OCI-LY7 (cell line): ENCODE data around the gene SH3PXD2A. TPM values are rescaled to one million over a fixed set of nuclear protein-coding genes. Genes with fewer than 3 reads are reported as not detected.

ENCODE experiments used
- BruUV-seq: library from RNA; stranded (reverse); fragments of 400-500 nt; replicated peaks from 2 replicates; lab custom pipeline; 2021; lab: Mats Ljungman, UMichigan
- CTCF ChIA-PET: fragments of 300-600 bp; sonication (Branson Sonifier 250); formaldehyde crosslinking; loops from one replicate; lab custom pipeline; 2022; ENCODE audit warnings: antibody characterized with exemption; ENCODE audit not compliant: unreplicated experiment; lab: Charles Lee
- POLR2A ChIA-PET: fragments of 300-600 bp; sonication (Branson Sonifier 250); formaldehyde crosslinking; loops from one replicate; lab custom pipeline; 2022; ENCODE audit warnings: antibody characterized with exemption; lab: Charles Lee
- DNase-seq: peaks from one replicate; pipeline ENCODE4 v3.0.0-alpha.2; 2015; ENCODE audit warnings: low spot score
- H2AFZ ChIP-seq: fragments of 200-600 bp; sonication (generic), shearing (Covaris generic); 2 replicates; pipeline ENCODE4 v1.6.1; 2014; ENCODE audit warnings: mild to moderate bottlenecking, antibody characterized with exemption, low read length, moderate library complexity
- H3K27ac ChIP-seq: fragments of 200-600 bp; sonication (generic); 2 replicates; pipeline ENCODE4 v1.5.1; 2014; ENCODE audit warnings: mixed run types, low read depth, mild to moderate bottlenecking, moderate library complexity, low read length, inconsistent platforms; ENCODE audit not compliant: poor library complexity, severe bottlenecking
- H3K36me3 ChIP-seq: fragments of 200-600 bp; sonication (generic); 2 replicates; pipeline ENCODE4 v1.6.1; 2014; ENCODE audit warnings: mild to moderate bottlenecking, antibody characterized with exemption, low read length, moderate library complexity, mixed read lengths; ENCODE audit not compliant: insufficient read depth
- H3K4me1 ChIP-seq: fragments of 200-600 bp; sonication (generic); 2 replicates; pipeline ENCODE4 v1.5.1; 2014; ENCODE audit warnings: mild to moderate bottlenecking, low read length; ENCODE audit not compliant: insufficient read depth, poor library complexity, severe bottlenecking
- H3K4me2 ChIP-seq: fragments of 200-600 bp; sonication (generic); 2 replicates; pipeline ENCODE4 v1.6.1; 2014; ENCODE audit warnings: mild to moderate bottlenecking, low read length
- H3K4me3 ChIP-seq: fragments of 200-600 bp; sonication (generic); 2 replicates; pipeline ENCODE4 v1.5.1; 2014; ENCODE audit warnings: mild to moderate bottlenecking, low read depth, low read length; ENCODE audit not compliant: poor library complexity, severe bottlenecking
- H3K79me2 ChIP-seq: fragments of 200-600 bp; sonication (generic); 2 replicates; pipeline ENCODE4 v1.6.1; 2016; ENCODE audit warnings: low read depth, mild to moderate bottlenecking, low read length, moderate library complexity, mixed read lengths; ENCODE audit not compliant: insufficient read depth
- H3K9me2 ChIP-seq: fragments of 200-600 bp; sonication (generic); 2 replicates; pipeline ENCODE4 v1.6.1; 2016; ENCODE audit warnings: mild to moderate bottlenecking, low read length, mixed read lengths; ENCODE audit not compliant: insufficient read depth
- H3K9me3 ChIP-seq: fragments of 200-600 bp; sonication (generic); 2 replicates; pipeline ENCODE4 v1.6.1; 2014; ENCODE audit warnings: mild to moderate bottlenecking, mixed run types, low read length, mixed read lengths
- H4K20me1 ChIP-seq: fragments of 200-600 bp; sonication (generic); 2 replicates; pipeline ENCODE4 v1.6.1; 2014; ENCODE audit warnings: mild to moderate bottlenecking, antibody characterized with exemption, low read length, moderate library complexity, mixed read lengths; ENCODE audit not compliant: insufficient read depth
- CTCF ChIP-seq: fragments of 200-600 bp; sonication (generic); conservative IDR thresholded peaks from 2 replicates; pipeline ENCODE4 v1.5.1; 2014; ENCODE audit warnings: mild to moderate bottlenecking, antibody characterized with exemption, low read length, moderate library complexity, mixed read lengths
- EZH2phosphoT487 ChIP-seq: fragments of 200-600 bp; sonication (generic); IDR thresholded peaks from 2 replicates; pipeline ENCODE4 v1.6.1; 2018; ENCODE audit warnings: low read depth, borderline replicate concordance, mild to moderate bottlenecking, mixed run types, antibody characterized with exemption, low read length, moderate library complexity, mixed read lengths
- intact Hi-C: fragments of 100-400 bp; cut with micrococcal nuclease; formaldehyde crosslinking; loops from one replicate; pipeline ENCODE4 v1.10.0; 2022; ENCODE audit not compliant: unreplicated experiment
- total RNA-seq, 2 experiments: library from RNA; depleted of rRNA in 1 of 2; stranded (reverse); fragments of >200 nt in 1 of 2; shearing (Covaris generic) in 1 of 2; gene quantifications; 2 replicates each; pipeline ENCODE4 v1.2.3, GENCODE V29; 2014 to 2022

The SH3PXD2A gene
- total RNA-seq, 2 experiments from 2014 or later, result 0.85 to 5.9 TPM

- H3K9me3 ChIP-seq, result no peaks in the 10 kb centered on the region
- H4K20me1 ChIP-seq, result no peaks in the 10 kb centered on the region
- H3K79me2 ChIP-seq, result no peaks in the 10 kb centered on the region
- H3K27ac ChIP-seq, result no peak overlapping the region
- H3K4me3 ChIP-seq, result no peak overlapping the region
- DNase-seq, result no peak
- ChIA-PET CTCF (no interaction called here), POLR2A (interaction anchor here (0.7 kb wide), 1 partner anchor 39 kb away, joined by 3 read pairs; no protein-coding TSS in a partner anchor)
- intact Hi-C loops, result no loop called here
- no peaks in the 10 kb centered on the region for H3K36me3 ChIP-seq
- H3K9me2 ChIP-seq, result no peaks in the 10 kb centered on the region
- TF ChIP-seq EZH2phosphoT487 (no peak), CTCF (no peak)
- no peak overlapping the region for H2AFZ ChIP-seq
- H3K4me1 ChIP-seq, result peaks cover 4% of the 10 kb centered on the region
- no peak overlapping the region for H3K4me2 ChIP-seq
- BruUV-seq, result no TSS peak
These were observed 42.9 kb downstream of the SH3PXD2A start for GRCh38 chr10:103812432-103812831.

GRCh38 chr10:103812004-103812403, 43.4 kb downstream of the SH3PXD2A start:
- Histone ChIP-seq H3K4me3 (no peak overlapping the region), H3K4me2 (no peak overlapping the region), H4K20me1 (no peaks in the 10 kb centered on the region), H3K4me1 (peaks cover 4% of the 10 kb centered on the region), H3K9me2 (no peaks in the 10 kb centered on the region), H3K79me2 (no peaks in the 10 kb centered on the region), H3K36me3 (no peaks in the 10 kb centered on the region), H2AFZ (no peak overlapping the region), H3K9me3 (no peaks in the 10 kb centered on the region), H3K27ac (no peak overlapping the region)
- no peak for TF ChIP-seq CTCF
- CTCF ChIA-PET, result no interaction called here
- BruUV-seq, result no TSS peak
- DNase-seq, result no peak
- intact Hi-C loops, result no loop called here
- POLR2A ChIA-PET, result interaction anchor here (0.7 kb wide), 1 partner anchor 39 kb away, joined by 3 read pairs; no protein-coding TSS in a partner anchor

GRCh38 chr10:103811463-103811862, 43.9 kb downstream of the SH3PXD2A start:
- H4K20me1 ChIP-seq, result no peaks in the 10 kb centered on the region
- no peak overlapping the region for H3K4me2 ChIP-seq
- no peak overlapping the region for H2AFZ ChIP-seq
- no peak overlapping the region for H3K4me3 ChIP-seq
- H3K9me2 ChIP-seq, result no peaks in the 10 kb centered on the region
- intact Hi-C loops, result no loop called here
- no peaks in the 10 kb centered on the region for H3K36me3 ChIP-seq
- no peak overlapping the region for H3K27ac ChIP-seq
- TF ChIP-seq CTCF (no peak), EZH2phosphoT487 (no peak)
- ChIA-PET CTCF (interaction anchor here (0.7 kb wide), 1 partner anchor 26 kb away, joined by 3 read pairs; no protein-coding TSS in a partner anchor), POLR2A (interaction anchor here (0.7 kb wide), 1 partner anchor 272 kb away, joined by 3 read pairs; no protein-coding TSS in a partner anchor)
- H3K4me1 ChIP-seq, result peaks cover 4% of the 10 kb centered on the region
- H3K9me3 ChIP-seq, result no peaks in the 10 kb centered on the region
- BruUV-seq, result no TSS peak
- no peak for DNase-seq
- no peaks in the 10 kb centered on the region for H3K79me2 ChIP-seq
